ENCODE measurements around the gene PAIP2. TPM values are rescaled to one million over a fixed set of nuclear protein-coding genes. Genes with fewer than 3 reads are reported as not detected.

The PAIP2 gene
- total RNA-seq, 1 experiment from 2014 or later = 108 TPM

GRCh38 chr5:139388198-139388821 lies 46.7 kb downstream of the PAIP2 start:
- POLR2A ChIA-PET = no interaction called here

More at GRCh38 chr5:139388198-139388821, 46.7 kb downstream of the PAIP2 start:
- Histone ChIP-seq H3K9me3 (ENCODE audit: control insufficient read depth in 1 of 2, insufficient read depth in 1 of 2, low read depth in 1 of 2, low read length in 2 of 2) (no peaks in the 10 kb centered on the region), H4K20me1 (ENCODE audit: insufficient read depth) (no peaks in the 10 kb centered on the region), H3K9me2 (ENCODE audit: insufficient read depth) (no peaks in the 10 kb centered on the region), H3K79me2 (ENCODE audit: insufficient read depth, low read length) (peaks cover 3% of the 10 kb centered on the region; the same call in 1 of the 2 replicates), H3K36me3 (ENCODE audit: control insufficient read depth in 1 of 2, insufficient read depth in 2 of 2, low read length in 2 of 2) (no peaks in the 10 kb centered on the region), H2AFZ (ENCODE audit: low read depth, low read length, poor library complexity, severe bottlenecking) (no peak overlapping the region), H3K4me1 (ENCODE audit: control insufficient read depth in 1 of 2, insufficient read depth in 2 of 2, low read length in 2 of 2) (peaks cover 17 to 33% of the 10 kb centered on the region in 2 experiments), H3K27ac (ENCODE audit: low read depth, low read length) (no peak overlapping the region), H3K27me3 (ENCODE audit: insufficient read depth, low read length) (no peaks in the 10 kb centered on the region), H3K4me2 (ENCODE audit: low read length) (no peak overlapping the region), H3K9ac (ENCODE audit: low read length) (0 out of 2 replicates have a peak overlapping the region, but pooled peaks have one; percentile 6), H3K4me3 (replicated peaks in 1 of 2; ENCODE audit: low read depth in 1 of 2, low read length in 2 of 2) (no peak overlapping the region)
- DNase-seq (ENCODE audit: low read depth, low spot score) (no peak), ATAC-seq (no peak)
- ChIA-PET CTCF (no interaction called here), RAD21 (ENCODE audit: low non-redundant PET in 1 of 2, low total read pairs in 2 of 2, uncharacterized antibody in 2 of 2, unreplicated experiment in 2 of 2) (interaction anchor here in 1 of 2 experiments (1.0 kb wide), 1 partner anchor 46 kb away, joined by 5 read pairs; no protein-coding TSS in a partner anchor)
- intact Hi-C loops (cut with micrococcal nuclease) = no loop called here
- no TSS peak for BruUV-seq (replicated peaks)
- TF ChIP-seq FOSL1 (IDR thresholded peaks at IDR 0.05; ENCODE audit: low read depth) = no peak
- no peak for TF ChIP-seq EZH2 (IDR thresholded peaks at IDR 0.05)
- no peak for TF ChIP-seq EZH2phosphoT487 (IDR thresholded peaks at IDR 0.05; ENCODE audit: borderline replicate concordance)
- TF ChIP-seq SRF (IDR thresholded peaks at IDR 0.05; ENCODE audit: low read depth) = no peak
- no peak for TF ChIP-seq JUND (IDR thresholded peaks at IDR 0.05)
- TF ChIP-seq REST (IDR thresholded peaks at IDR 0.05; ENCODE audit: low read depth) = no peak
- TF ChIP-seq RAD21 (IDR thresholded peaks at IDR 0.05; ENCODE audit: low read depth) = no peak

Measured in HCT116 (cell line).